Calu3 (cell line): ENCODE measurements around the gene TYSND1. TPM values are rescaled to one million over a fixed set of nuclear protein-coding genes. Genes with fewer than 3 reads are reported as not detected.

Experiments
- BruUV-seq: library from RNA; stranded (reverse); fragments of 400-500 nt; replicated peaks from 2 replicates; lab custom pipeline; 2021; lab: Mats Ljungman, UMichigan
- CTCF ChIA-PET: fragments of 300-600 bp; sonication (Branson Sonifier 250); formaldehyde crosslinking; loops from one replicate; lab custom pipeline; 2022; ENCODE audit warnings: antibody characterized with exemption; lab: Charles Lee
- DNase-seq: peaks from one replicate; pipeline ENCODE4 v3.0.0; 2022
- H3K27ac Mint-ChIP-seq: one replicate; pipeline ENCODE4 v1.8.0; 2022; ENCODE audit warnings: mixed read lengths; ENCODE audit not compliant: unreplicated experiment
- H3K27me3 Mint-ChIP-seq: one replicate; pipeline ENCODE4 v1.8.0; 2022; ENCODE audit warnings: mixed read lengths; ENCODE audit not compliant: unreplicated experiment
- H3K36me3 Mint-ChIP-seq: one replicate; pipeline ENCODE4 v1.8.0; 2022; ENCODE audit warnings: mild to moderate bottlenecking, moderate library complexity, mixed read lengths; ENCODE audit not compliant: insufficient read depth, unreplicated experiment
- H3K4me1 Mint-ChIP-seq: one replicate; pipeline ENCODE4 v1.8.0; 2022; ENCODE audit warnings: mild to moderate bottlenecking, low read depth, mixed read lengths; ENCODE audit not compliant: unreplicated experiment
- H3K4me3 Mint-ChIP-seq: one replicate; pipeline ENCODE4 v1.8.0; 2022; ENCODE audit warnings: mild to moderate bottlenecking, low read depth, moderate library complexity, mixed read lengths; ENCODE audit not compliant: unreplicated experiment
- H3K9me3 Mint-ChIP-seq: one replicate; pipeline ENCODE4 v1.8.0; 2022; ENCODE audit warnings: low read depth, mixed read lengths; ENCODE audit not compliant: unreplicated experiment
- CTCF ChIP-seq: fragments of 200-600 bp; IDR thresholded peaks from one replicate; pipeline ENCODE4 v1.8.0; 2022; ENCODE audit warnings: antibody characterized with exemption; ENCODE audit not compliant: unreplicated experiment
- intact Hi-C: fragments of 100-400 bp; cut with micrococcal nuclease; formaldehyde crosslinking; loops from one replicate; pipeline ENCODE4 v1.10.0; 2022; ENCODE audit not compliant: unreplicated experiment
- total RNA-seq: library from RNA; stranded (reverse); gene quantifications from 2 replicates; pipeline ENCODE4 v1.2.3, GENCODE V29; 2022

Gene TYSND1
- total RNA-seq, 1 experiment from 2014 or later: 21.4 TPM

- no peaks in the 10 kb centered on the region for H3K9me3 Mint-ChIP-seq
- BruUV-seq: no TSS peak
- H3K36me3 Mint-ChIP-seq: peaks cover 65% of the 10 kb centered on the region
- peak; percentile 70 for TF ChIP-seq CTCF
- DNase-seq: peak; percentile 75
- intact Hi-C loops: loop anchor here (2.0 kb wide), 1 partner anchor 219 kb away; no protein-coding TSS in a partner anchor
- H3K4me1 Mint-ChIP-seq: peaks cover 8% of the 10 kb centered on the region
- H3K27me3 Mint-ChIP-seq: no peaks in the 10 kb centered on the region
- peak overlapping the region; percentile 86 for H3K4me3 Mint-ChIP-seq
- CTCF ChIA-PET: interaction anchor here (0.6 to 1.9 kb wide), 28 partner anchors 8 to 359 kb away, joined by 3 to 33 read pairs (median 4); partner anchors contain the start of genes EIF4EBP2 and SAR1A
- H3K27ac Mint-ChIP-seq: peak overlapping the region; percentile 45
Observed at GRCh38 chr10:70145666-70146488, 623 bp downstream of the TYSND1 start.

DNA sequence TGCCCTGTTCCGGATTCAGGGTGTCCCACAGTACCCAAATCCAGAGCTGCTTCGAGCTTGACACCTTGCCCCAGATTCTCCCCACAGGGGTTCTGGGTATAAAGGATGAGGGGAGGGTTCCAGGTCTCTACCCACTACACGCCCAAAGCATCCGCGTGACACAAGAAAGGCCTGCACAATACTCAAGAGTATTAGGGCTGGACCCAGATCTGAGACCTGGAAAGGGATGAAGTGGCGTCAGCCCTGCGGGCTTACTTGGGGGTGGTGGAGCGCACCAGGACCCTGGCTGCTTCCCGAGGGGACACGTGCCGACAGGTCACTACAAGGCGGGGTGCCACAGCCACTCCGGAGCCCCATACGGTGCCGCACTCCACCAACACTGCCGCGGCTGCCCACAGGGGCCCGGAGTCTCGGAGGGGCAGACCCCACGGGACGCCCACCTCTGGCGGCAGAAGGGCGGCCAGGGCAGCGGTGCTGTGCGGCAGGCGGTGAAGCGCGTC, 1.3 kb downstream of the TYSND1 start:
- intact Hi-C loops: no loop called here
- Mint-ChIP-seq H3K36me3 (peaks cover 65% of the 10 kb centered on the region), H3K4me1 (peaks cover 8% of the 10 kb centered on the region), H3K27me3 (no peaks in the 10 kb centered on the region), H3K4me3 (peak overlapping the region; percentile 86), H3K27ac (no peak overlapping the region), H3K9me3 (no peaks in the 10 kb centered on the region)
- BruUV-seq: no TSS peak
- no peak for DNase-seq
- CTCF ChIA-PET: interaction anchor here (1.6 to 1.9 kb wide), 3 partner anchors 9 to 259 kb away, joined by 3 to 20 read pairs (median 5); partner anchors contain the start of gene EIF4EBP2
- TF ChIP-seq CTCF: no peak

DNA sequence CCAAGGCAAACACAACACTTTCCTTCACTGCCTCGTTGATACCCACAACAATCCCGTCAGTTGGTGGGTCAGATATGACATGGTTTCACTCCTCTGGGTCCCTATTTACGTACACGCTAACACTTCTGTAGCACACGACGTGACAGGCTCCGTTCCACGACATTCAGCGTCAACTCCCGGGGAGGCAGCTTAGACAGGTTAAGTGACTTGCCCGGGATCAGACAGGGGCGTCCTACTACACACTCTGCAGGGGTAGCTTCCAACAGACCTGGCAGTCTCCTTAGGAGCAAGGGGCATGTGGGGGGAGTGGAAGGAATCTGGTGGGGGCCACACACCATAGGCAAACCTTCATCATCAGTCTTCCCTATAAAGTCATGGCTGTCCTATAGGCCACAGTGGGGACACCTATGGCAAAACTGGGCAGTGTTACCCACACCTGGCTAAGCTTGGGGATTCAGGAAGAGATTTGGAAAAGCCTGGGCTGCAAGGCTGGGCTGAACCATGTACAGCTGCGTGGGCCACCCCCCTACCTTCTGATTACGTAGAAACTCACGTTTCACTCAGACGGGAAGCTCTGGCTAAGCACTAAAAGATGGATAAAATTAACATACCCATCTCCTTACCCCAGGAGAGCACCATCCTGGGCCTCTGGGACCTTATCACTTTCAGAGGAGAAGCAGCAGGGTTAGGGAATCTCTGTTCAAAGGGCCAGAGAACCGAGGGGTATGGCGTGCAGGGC, 2.0 kb downstream of the TYSND1 start:
- TSS peak; percentile 23 for BruUV-seq
- peaks cover 8% of the 10 kb centered on the region for H3K4me1 Mint-ChIP-seq
- CTCF ChIA-PET: no interaction called here
- no peak for DNase-seq
- H3K9me3 Mint-ChIP-seq: no peaks in the 10 kb centered on the region
- H3K4me3 Mint-ChIP-seq: peak overlapping the region; percentile 86
- no peak for TF ChIP-seq CTCF
- no peaks in the 10 kb centered on the region for H3K27me3 Mint-ChIP-seq
- peaks cover 64% of the 10 kb centered on the region for H3K36me3 Mint-ChIP-seq
- intact Hi-C loops: no loop called here
- no peak overlapping the region for H3K27ac Mint-ChIP-seq

GRCh38 chr10:70142555-70142954, 3.9 kb downstream of the TYSND1 start:
- TF ChIP-seq CTCF: no peak
- no TSS peak for BruUV-seq
- CTCF ChIA-PET: interaction anchor here (0.6 kb wide), 1 partner anchor 62 kb away, joined by 5 read pairs; no protein-coding TSS in a partner anchor
- Mint-ChIP-seq H3K9me3 (no peaks in the 10 kb centered on the region), H3K4me3 (no peak overlapping the region), H3K27me3 (no peaks in the 10 kb centered on the region), H3K36me3 (peaks cover 54% of the 10 kb centered on the region), H3K4me1 (peaks cover 8% of the 10 kb centered on the region), H3K27ac (no peak overlapping the region)
- intact Hi-C loops: no loop called here
- DNase-seq: no peak
